OCI-LY1 (cell line): ENCODE measurements around the gene MGST1.

Experiments
- H2AFZ ChIP-seq: fragments of 200-600 bp; sonication (generic), shearing (Covaris generic); 2 replicates; pipeline ENCODE4 v1.6.0; 2014; ENCODE audit warnings: antibody characterized with exemption, mild to moderate bottlenecking, low read length
- H3F3A ChIP-seq: fragments of 200-600 bp; sonication (generic), shearing (Covaris generic); 2 replicates; pipeline ENCODE4 v1.6.0; 2014; ENCODE audit warnings: mild to moderate bottlenecking, antibody characterized with exemption, low read length, moderate library complexity; ENCODE audit not compliant: insufficient read depth
- H3K27ac ChIP-seq: fragments of 200-600 bp; sonication (generic); 2 replicates; pipeline ENCODE4 v1.5.1; 2014; ENCODE audit warnings: low read length, mixed run types, mild to moderate bottlenecking, low read depth; ENCODE audit not compliant: poor library complexity, severe bottlenecking
- H3K27me3 ChIP-seq: fragments of 200-600 bp; sonication (generic); 2 replicates; pipeline ENCODE4 v1.6.0; 2014; ENCODE audit warnings: antibody characterized with exemption, mild to moderate bottlenecking, low read length, moderate library complexity; ENCODE audit not compliant: insufficient read depth
- H3K36me3 ChIP-seq: fragments of 200-600 bp; sonication (generic); 2 replicates; pipeline ENCODE4 v1.6.1; 2014; ENCODE audit warnings: mild to moderate bottlenecking, antibody characterized with exemption, low read length, moderate library complexity, mixed read lengths; ENCODE audit not compliant: insufficient read depth
- H3K4me1 ChIP-seq: fragments of 200-600 bp; sonication (generic); 2 replicates; pipeline ENCODE4 v1.5.1; 2014; ENCODE audit warnings: mild to moderate bottlenecking, low read length, moderate library complexity; ENCODE audit not compliant: insufficient read depth, severe bottlenecking
- H3K4me2 ChIP-seq: fragments of 200-600 bp; sonication (generic), shearing (Covaris generic); 2 replicates; pipeline ENCODE4 v1.6.1; 2014; ENCODE audit warnings: low read length
- H3K4me3 ChIP-seq: fragments of 200-600 bp; sonication (generic); 2 replicates; pipeline ENCODE4 v1.5.1; 2014; ENCODE audit warnings: low read length, low read depth, mild to moderate bottlenecking, mixed read lengths; ENCODE audit not compliant: poor library complexity, severe bottlenecking
- H3K79me2 ChIP-seq: fragments of 200-600 bp; shearing (Covaris generic); 2 replicates; pipeline ENCODE4 v1.6.1; 2016; ENCODE audit warnings: mixed run types, low read length, mixed read lengths; ENCODE audit not compliant: insufficient read depth
- H3K9ac ChIP-seq: fragments of 200-600 bp; sonication (generic), shearing (Covaris generic); 2 replicates; pipeline ENCODE4 v1.6.1; 2014; ENCODE audit warnings: mild to moderate bottlenecking, low read length, mixed read lengths
- H3K9me2 ChIP-seq: fragments of 200-600 bp; sonication (generic), shearing (Covaris generic); 2 replicates; pipeline ENCODE4 v1.6.1; 2014; ENCODE audit warnings: low read depth, mild to moderate bottlenecking, low read length, mixed read lengths
- H3K9me3 ChIP-seq: fragments of 200-600 bp; shearing (Covaris generic); 2 replicates; pipeline ENCODE4 v1.6.1; 2014; ENCODE audit warnings: low read length, mixed read lengths
- H4K20me1 ChIP-seq: fragments of 200-600 bp; sonication (generic), shearing (Covaris generic); 2 replicates; pipeline ENCODE4 v1.6.0; 2016; ENCODE audit warnings: mild to moderate bottlenecking, low read length; ENCODE audit not compliant: insufficient read depth
- CTCF ChIP-seq: fragments of 200-600 bp; sonication (generic), shearing (Covaris generic); IDR thresholded peaks from 2 replicates; pipeline ENCODE4 v1.5.1; 2017; ENCODE audit warnings: mild to moderate bottlenecking, antibody characterized with exemption, low read length, moderate library complexity, mixed read lengths
- EZH2 ChIP-seq: fragments of 200-600 bp; sonication (generic), shearing (Covaris generic); IDR thresholded peaks from 2 replicates; pipeline ENCODE4 v1.8.0; 2017; ENCODE audit warnings: borderline replicate concordance, mixed run types, mild to moderate bottlenecking, antibody characterized with exemption, low read length, moderate library complexity, mixed read lengths

MGST1 gene

DNA sequence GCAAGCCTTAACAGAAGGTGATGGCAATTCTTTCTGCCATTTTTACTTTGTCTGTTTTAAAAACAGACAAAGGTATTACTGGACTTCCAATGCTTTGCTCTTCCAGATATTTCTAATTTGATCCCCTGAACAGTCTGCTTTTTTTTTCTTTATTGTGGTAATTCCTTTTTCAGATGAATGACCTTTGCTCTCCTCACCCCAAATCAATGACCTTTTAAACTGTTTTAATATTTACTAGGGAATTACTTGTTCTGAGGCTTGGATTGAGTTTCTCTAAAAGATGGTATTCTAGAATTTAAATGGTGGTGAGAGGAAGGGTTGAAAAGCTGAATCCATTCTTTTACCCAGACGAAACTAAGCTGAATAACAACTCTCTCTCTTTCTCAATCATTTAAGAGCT lies 2.3 kb upstream of the MGST1 start:
- Histone ChIP-seq H3K79me2 (no peaks in the 10 kb centered on the region), H3K9me2 (no peaks in the 10 kb centered on the region), H3K27ac (no peak overlapping the region), H3K36me3 (no peaks in the 10 kb centered on the region), H3K4me2 (no peak overlapping the region), H3K9me3 (no peaks in the 10 kb centered on the region), H2AFZ (no peak overlapping the region), H3F3A (no peaks in the 10 kb centered on the region), H3K4me3 (no peak overlapping the region), H3K9ac (no peak overlapping the region), H3K27me3 (no peaks in the 10 kb centered on the region), H3K4me1 (no peaks in the 10 kb centered on the region), H4K20me1 (no peaks in the 10 kb centered on the region)
- TF ChIP-seq EZH2 (no peak), CTCF (no peak)

- Histone ChIP-seq H3K27me3 (no peaks in the 10 kb centered on the region), H3K4me1 (no peaks in the 10 kb centered on the region), H3K79me2 (no peaks in the 10 kb centered on the region), H2AFZ (no peak overlapping the region), H3K27ac (no peak overlapping the region), H3K9ac (no peak overlapping the region), H3K9me3 (no peaks in the 10 kb centered on the region), H3K36me3 (no peaks in the 10 kb centered on the region), H4K20me1 (no peaks in the 10 kb centered on the region), H3K9me2 (no peaks in the 10 kb centered on the region), H3K4me3 (no peak overlapping the region), H3K4me2 (no peak overlapping the region), H3F3A (no peaks in the 10 kb centered on the region)
- no peak for TF ChIP-seq CTCF
- TF ChIP-seq EZH2 = no peak
These were observed 487 bp upstream of the MGST1 start for GRCh38 chr12:16346958-16347357.

DNA sequence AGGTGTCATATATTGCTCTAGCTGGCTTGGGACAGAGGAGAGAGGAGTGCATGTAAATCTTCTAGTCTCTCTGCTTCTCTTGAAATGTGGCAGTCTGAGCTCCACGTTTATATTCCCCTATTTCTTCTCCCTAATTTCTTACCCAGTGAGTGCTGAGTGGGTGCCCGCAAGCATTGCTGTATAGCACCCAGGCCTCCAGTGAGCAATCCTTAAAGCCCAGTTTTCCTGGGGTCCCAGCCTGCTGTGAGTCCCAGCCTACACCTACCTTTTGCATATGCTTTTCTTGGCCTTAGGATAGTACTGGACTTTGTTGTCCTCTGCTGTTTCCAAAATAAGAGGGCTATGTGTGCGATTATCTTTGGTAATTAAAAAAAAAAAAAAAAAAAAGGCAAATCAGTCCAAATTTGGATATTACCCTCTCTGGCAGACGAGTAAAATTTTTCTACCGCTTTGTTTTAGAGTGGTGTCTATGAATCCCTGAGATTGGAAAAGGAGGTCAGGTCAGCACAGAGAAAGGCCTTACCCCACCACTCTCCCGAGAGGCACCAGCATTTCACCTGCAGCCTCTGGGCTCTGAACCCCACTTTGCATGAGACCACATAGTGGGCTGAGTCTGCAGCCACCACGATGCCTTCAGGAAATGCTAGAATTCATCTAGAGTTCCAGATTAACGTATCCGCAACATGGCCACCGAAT lies 1.1 kb downstream of the MGST1 start:
- H3F3A ChIP-seq = no peaks in the 10 kb centered on the region
- H3K4me3 ChIP-seq = no peak overlapping the region
- no peaks in the 10 kb centered on the region for H3K27me3 ChIP-seq
- no peaks in the 10 kb centered on the region for H3K4me1 ChIP-seq
- H2AFZ ChIP-seq = no peak overlapping the region
- H3K4me2 ChIP-seq = no peak overlapping the region
- TF ChIP-seq EZH2 (no peak), CTCF (no peak)
- H4K20me1 ChIP-seq = no peaks in the 10 kb centered on the region
- no peaks in the 10 kb centered on the region for H3K9me2 ChIP-seq
- H3K9ac ChIP-seq = no peak overlapping the region
- no peaks in the 10 kb centered on the region for H3K79me2 ChIP-seq
- no peak overlapping the region for H3K27ac ChIP-seq
- no peaks in the 10 kb centered on the region for H3K9me3 ChIP-seq
- H3K36me3 ChIP-seq = no peaks in the 10 kb centered on the region
